DOHH2 (cell line): ENCODE data around the gene ART5.

Source experiments
- H3F3A ChIP-seq: fragments of 200-600 bp; sonication (generic), shearing (Covaris generic); 2 replicates; pipeline ENCODE4 v1.6.0; 2016; ENCODE audit warnings: antibody characterized with exemption, mild to moderate bottlenecking; ENCODE audit not compliant: control insufficient read depth, insufficient read depth
- H3K27ac ChIP-seq: fragments of 200-600 bp; sonication (generic); 2 replicates; pipeline ENCODE4 v1.5.1; 2014; ENCODE audit warnings: low read depth, mild to moderate bottlenecking, low read length, moderate library complexity
- H3K27me3 ChIP-seq: fragments of 200-600 bp; sonication (generic); 2 replicates; pipeline ENCODE4 v1.6.1; 2014; ENCODE audit warnings: mild to moderate bottlenecking, low read length, mixed read lengths; ENCODE audit not compliant: control insufficient read depth
- H3K36me3 ChIP-seq: fragments of 200-600 bp; sonication (generic); 2 replicates; pipeline ENCODE4 v1.6.1; 2014; ENCODE audit warnings: mild to moderate bottlenecking, low read length, moderate library complexity, mixed read lengths; ENCODE audit not compliant: control insufficient read depth
- H3K4me1 ChIP-seq: fragments of 200-600 bp; sonication (generic); 2 replicates; pipeline ENCODE4 v1.6.1; 2014; ENCODE audit warnings: mild to moderate bottlenecking, low read length, mixed read lengths; ENCODE audit not compliant: control insufficient read depth
- H3K4me2 ChIP-seq: fragments of 200-600 bp; sonication (generic); 2 replicates; pipeline ENCODE4 v1.6.0; 2014; ENCODE audit warnings: mild to moderate bottlenecking, low read length, moderate library complexity
- H3K4me3 ChIP-seq: fragments of 200-600 bp; sonication (generic); 2 replicates; pipeline ENCODE4 v1.5.1; 2014; ENCODE audit warnings: mild to moderate bottlenecking, low read length, mixed read lengths
- H3K79me2 ChIP-seq: fragments of 200-600 bp; sonication (generic); 2 replicates; pipeline ENCODE4 v1.6.1; 2014; ENCODE audit warnings: mild to moderate bottlenecking, low read length, mixed read lengths; ENCODE audit not compliant: control insufficient read depth
- H3K9me2 ChIP-seq: fragments of 200-600 bp; sonication (generic); replicated peaks from 2 replicates; pipeline ENCODE4 v1.6.1; 2014; ENCODE audit warnings: mild to moderate bottlenecking, low read length, mixed read lengths; ENCODE audit not compliant: control insufficient read depth
- H3K9me3 ChIP-seq: fragments of 200-600 bp; sonication (generic); 2 replicates; pipeline ENCODE4 v1.6.1; 2014; ENCODE audit warnings: antibody characterized with exemption, low read length, mixed read lengths; ENCODE audit not compliant: control insufficient read depth, insufficient read depth
- H4K20me1 ChIP-seq: fragments of 200-600 bp; sonication (generic); 2 replicates; pipeline ENCODE4 v1.6.0; 2014; ENCODE audit warnings: low read depth, mild to moderate bottlenecking, antibody characterized with exemption, low read length, moderate library complexity; ENCODE audit not compliant: control insufficient read depth, insufficient read depth
- EZH2phosphoT487 ChIP-seq: fragments of 200-600 bp; sonication (generic); IDR thresholded peaks from 2 replicates; pipeline ENCODE4 v1.6.1; 2017; ENCODE audit warnings: borderline replicate concordance, mild to moderate bottlenecking, antibody characterized with exemption, low read length, moderate library complexity, mixed read lengths
- TF ChIP-seq, protein P1 (sequence below): fragments of 200-600 bp; sonication (generic); IDR thresholded peaks from one replicate; pipeline ENCODE4 v1.5.1; 2014; ENCODE audit warnings: antibody characterized with exemption, mild to moderate bottlenecking, low read depth, low read length; ENCODE audit not compliant: poor library complexity, severe bottlenecking

ART5 gene

GRCh38 chr11:3679077-3679476 is 37.3 kb upstream of the ART5 start:
- no peak for TF ChIP-seq EZH2phosphoT487
- TF ChIP-seq, protein P1, sequence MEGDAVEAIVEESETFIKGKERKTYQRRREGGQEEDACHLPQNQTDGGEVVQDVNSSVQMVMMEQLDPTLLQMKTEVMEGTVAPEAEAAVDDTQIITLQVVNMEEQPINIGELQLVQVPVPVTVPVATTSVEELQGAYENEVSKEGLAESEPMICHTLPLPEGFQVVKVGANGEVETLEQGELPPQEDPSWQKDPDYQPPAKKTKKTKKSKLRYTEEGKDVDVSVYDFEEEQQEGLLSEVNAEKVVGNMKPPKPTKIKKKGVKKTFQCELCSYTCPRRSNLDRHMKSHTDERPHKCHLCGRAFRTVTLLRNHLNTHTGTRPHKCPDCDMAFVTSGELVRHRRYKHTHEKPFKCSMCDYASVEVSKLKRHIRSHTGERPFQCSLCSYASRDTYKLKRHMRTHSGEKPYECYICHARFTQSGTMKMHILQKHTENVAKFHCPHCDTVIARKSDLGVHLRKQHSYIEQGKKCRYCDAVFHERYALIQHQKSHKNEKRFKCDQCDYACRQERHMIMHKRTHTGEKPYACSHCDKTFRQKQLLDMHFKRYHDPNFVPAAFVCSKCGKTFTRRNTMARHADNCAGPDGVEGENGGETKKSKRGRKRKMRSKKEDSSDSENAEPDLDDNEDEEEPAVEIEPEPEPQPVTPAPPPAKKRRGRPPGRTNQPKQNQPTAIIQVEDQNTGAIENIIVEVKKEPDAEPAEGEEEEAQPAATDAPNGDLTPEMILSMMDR: no peak
- Histone ChIP-seq H3K4me2 (no peak overlapping the region), H3K4me3 (no peak overlapping the region), H3K9me2 (no peaks in the 10 kb centered on the region), H3K27me3 (no peaks in the 10 kb centered on the region), H3K36me3 (peaks cover 93% of the 10 kb centered on the region), H4K20me1 (no peaks in the 10 kb centered on the region), H3F3A (no peaks in the 10 kb centered on the region), H3K79me2 (no peaks in the 10 kb centered on the region), H3K9me3 (no peaks in the 10 kb centered on the region), H3K4me1 (no peaks in the 10 kb centered on the region), H3K27ac (no peak overlapping the region)

GRCh38 chr11:3675971-3676370 is 34.2 kb upstream of the ART5 start:
- no peaks in the 10 kb centered on the region for H3K9me3 ChIP-seq
- H3K4me3 ChIP-seq: no peak overlapping the region
- no peaks in the 10 kb centered on the region for H3K9me2 ChIP-seq
- TF ChIP-seq, protein P1: no peak
- TF ChIP-seq EZH2phosphoT487: no peak
- H3K79me2 ChIP-seq: no peaks in the 10 kb centered on the region
- H3F3A ChIP-seq: no peaks in the 10 kb centered on the region
- peaks cover 90% of the 10 kb centered on the region for H3K36me3 ChIP-seq
- no peaks in the 10 kb centered on the region for H3K27me3 ChIP-seq
- no peaks in the 10 kb centered on the region for H3K4me1 ChIP-seq
- H3K27ac ChIP-seq: no peak overlapping the region
- H3K4me2 ChIP-seq: no peak overlapping the region
- H4K20me1 ChIP-seq: no peaks in the 10 kb centered on the region

- no peak overlapping the region for H3K4me2 ChIP-seq
- peaks cover 78% of the 10 kb centered on the region for H3K36me3 ChIP-seq
- no peak overlapping the region for H3K4me3 ChIP-seq
- no peak overlapping the region for H3K27ac ChIP-seq
- TF ChIP-seq, protein P1: no peak
- TF ChIP-seq EZH2phosphoT487: no peak
- no peaks in the 10 kb centered on the region for H3F3A ChIP-seq
- no peaks in the 10 kb centered on the region for H3K27me3 ChIP-seq
- no peaks in the 10 kb centered on the region for H3K9me3 ChIP-seq
- H3K9me2 ChIP-seq: no peaks in the 10 kb centered on the region
- no peaks in the 10 kb centered on the region for H3K4me1 ChIP-seq
- H3K79me2 ChIP-seq: no peaks in the 10 kb centered on the region
- no peaks in the 10 kb centered on the region for H4K20me1 ChIP-seq
Observed at GRCh38 chr11:3674189-3674588, 32.4 kb upstream of the ART5 start.
